Endothelial cell (in vitro differentiated cells): ENCODE measurements around the gene RASSF8. TPM values are rescaled to one million over a fixed set of nuclear protein-coding genes. Genes with fewer than 3 reads are reported as not detected.

Experiments used
- DNase-seq: peaks from one replicate; pipeline ENCODE4 v3.0.0; 2021; ENCODE audit warnings: low spot score
- H3K27ac Mint-ChIP-seq: one replicate; pipeline ENCODE4 v1.8.0; 2021; ENCODE audit warnings: mixed read lengths, inconsistent platforms; ENCODE audit not compliant: unreplicated experiment
- H3K27me3 Mint-ChIP-seq: one replicate; pipeline ENCODE4 v1.8.0; 2021; ENCODE audit warnings: mild to moderate bottlenecking, moderate library complexity, mixed read lengths, inconsistent platforms; ENCODE audit not compliant: unreplicated experiment
- H3K36me3 Mint-ChIP-seq: one replicate; pipeline ENCODE4 v1.8.0; 2021; ENCODE audit warnings: mild to moderate bottlenecking, low read depth, mixed read lengths, inconsistent platforms; ENCODE audit not compliant: unreplicated experiment
- H3K4me1 Mint-ChIP-seq: one replicate; pipeline ENCODE4 v1.8.0; 2021; ENCODE audit warnings: mild to moderate bottlenecking, mixed read lengths, inconsistent platforms; ENCODE audit not compliant: unreplicated experiment
- H3K4me3 Mint-ChIP-seq: one replicate; pipeline ENCODE4 v1.8.0; 2021; ENCODE audit warnings: mild to moderate bottlenecking, mixed read lengths, inconsistent platforms; ENCODE audit not compliant: unreplicated experiment
- H3K9me3 Mint-ChIP-seq: one replicate; pipeline ENCODE4 v1.8.0; 2021; ENCODE audit warnings: mixed read lengths, inconsistent platforms; ENCODE audit not compliant: unreplicated experiment
- CTCF ChIP-seq: fragments of 200-600 bp; sonication (generic); IDR thresholded peaks from one replicate; pipeline ENCODE4 v1.5.0; 2021; ENCODE audit warnings: antibody characterized with exemption; ENCODE audit not compliant: unreplicated experiment
- total RNA-seq: library from RNA; stranded (reverse); fragmentation: NEBNext Ultra II Directional; extraction: Animal tissue kit (Norgen Biotek cat#: 25700); gene quantifications from one replicate; pipeline ENCODE4 v1.2.1, GENCODE V29; 2021; ENCODE audit not compliant: unreplicated experiment

Gene RASSF8
- total RNA-seq, 1 donor from 2014 or later = 87.2 TPM

- Mint-ChIP-seq H3K27ac (no peak overlapping the region), H3K4me1 (peaks cover 40% of the 10 kb centered on the region), H3K9me3 (no peaks in the 10 kb centered on the region), H3K27me3 (peaks cover 4% of the 10 kb centered on the region), H3K4me3 (no peak overlapping the region), H3K36me3 (peaks cover 8% of the 10 kb centered on the region)
- DNase-seq = no peak
- no peak for TF ChIP-seq CTCF
Measured at GRCh38 chr12:26011099-26011498, 52.6 kb downstream of the RASSF8 start.

GRCh38 chr12:26014085-26014484 is 55.6 kb downstream of the RASSF8 start:
- Mint-ChIP-seq H3K4me3 (no peak overlapping the region), H3K9me3 (no peaks in the 10 kb centered on the region), H3K36me3 (peaks cover 7% of the 10 kb centered on the region), H3K27ac (no peak overlapping the region), H3K27me3 (peaks cover 2% of the 10 kb centered on the region), H3K4me1 (peaks cover 29% of the 10 kb centered on the region)
- TF ChIP-seq CTCF = no peak
- no peak for DNase-seq

- Mint-ChIP-seq H3K9me3 (no peaks in the 10 kb centered on the region), H3K27me3 (no peaks in the 10 kb centered on the region), H3K4me1 (peaks cover 9% of the 10 kb centered on the region), H3K36me3 (no peaks in the 10 kb centered on the region), H3K4me3 (no peak overlapping the region), H3K27ac (peak overlapping the region; percentile 3)
- no peak for DNase-seq
- no peak for TF ChIP-seq CTCF
Measured at GRCh38 chr12:26016516-26016915, 58.0 kb downstream of the RASSF8 start.

GRCh38 chr12:26017484-26018211 is 59.2 kb downstream of the RASSF8 start:
- Mint-ChIP-seq H3K27me3 (no peaks in the 10 kb centered on the region), H3K9me3 (no peaks in the 10 kb centered on the region), H3K4me3 (no peak overlapping the region), H3K4me1 (peaks cover 2% of the 10 kb centered on the region), H3K27ac (no peak overlapping the region), H3K36me3 (no peaks in the 10 kb centered on the region)
- peak; percentile 52 for DNase-seq
- TF ChIP-seq CTCF = peak; percentile 58

GRCh38 chr12:26018926-26019325 is 60.4 kb downstream of the RASSF8 start:
- H3K27ac Mint-ChIP-seq = no peak overlapping the region
- no peaks in the 10 kb centered on the region for H3K9me3 Mint-ChIP-seq
- H3K36me3 Mint-ChIP-seq = no peaks in the 10 kb centered on the region
- no peak for TF ChIP-seq CTCF
- H3K27me3 Mint-ChIP-seq = no peaks in the 10 kb centered on the region
- H3K4me1 Mint-ChIP-seq = peaks cover 2% of the 10 kb centered on the region
- DNase-seq = no peak
- H3K4me3 Mint-ChIP-seq = no peak overlapping the region
